Breast epithelium (tissue), 3 donors: Measurements from ENCODE around the gene NDUFAF2.

Experiments used
- POLR2A ChIP-seq: fragments of 450-650 bp; IDR thresholded peaks from one replicate; pipeline ENCODE4 v1.6.1; 2016; ENCODE audit warnings: antibody characterized with exemption, mild to moderate bottlenecking, moderate library complexity
- POLR2AphosphoS5 ChIP-seq, 3 donors: sonication (generic); formaldehyde crosslinking; IDR thresholded peaks; one replicate each; pipeline ENCODE4 v1.6.1; 2017; ENCODE audit warnings: antibody characterized with exemption in 3 of 3
- TF ChIP-seq, protein P1 (sequence below), 3 donors: fragments of 450-650 bp; IDR thresholded peaks; one replicate each; pipeline ENCODE4 v1.5.1; 2016 to 2017; ENCODE audit warnings: antibody characterized with exemption in 3 of 3, mild to moderate bottlenecking in 3 of 3, moderate library complexity in 3 of 3

DNA sequence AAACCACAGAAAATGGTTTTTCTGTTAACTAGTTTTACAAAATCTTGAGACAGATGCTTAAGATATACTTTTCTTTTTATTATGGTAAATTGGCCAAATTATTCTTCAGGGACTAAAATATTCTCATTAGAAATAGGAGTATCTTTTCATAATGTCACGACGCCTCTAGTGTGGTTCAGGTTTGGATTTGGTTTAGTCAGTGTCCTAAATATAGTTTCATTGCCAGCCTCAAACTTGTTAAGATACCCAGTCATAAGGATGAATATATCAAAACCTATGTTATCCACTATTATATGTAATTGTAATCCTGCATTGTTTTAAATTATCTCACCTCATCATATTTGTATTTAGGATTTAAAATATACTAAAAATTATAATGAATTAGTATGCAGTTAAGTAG is 13.7 kb downstream of the NDUFAF2 start:
- TF ChIP-seq POLR2A: no peak
- TF ChIP-seq, protein P1, sequence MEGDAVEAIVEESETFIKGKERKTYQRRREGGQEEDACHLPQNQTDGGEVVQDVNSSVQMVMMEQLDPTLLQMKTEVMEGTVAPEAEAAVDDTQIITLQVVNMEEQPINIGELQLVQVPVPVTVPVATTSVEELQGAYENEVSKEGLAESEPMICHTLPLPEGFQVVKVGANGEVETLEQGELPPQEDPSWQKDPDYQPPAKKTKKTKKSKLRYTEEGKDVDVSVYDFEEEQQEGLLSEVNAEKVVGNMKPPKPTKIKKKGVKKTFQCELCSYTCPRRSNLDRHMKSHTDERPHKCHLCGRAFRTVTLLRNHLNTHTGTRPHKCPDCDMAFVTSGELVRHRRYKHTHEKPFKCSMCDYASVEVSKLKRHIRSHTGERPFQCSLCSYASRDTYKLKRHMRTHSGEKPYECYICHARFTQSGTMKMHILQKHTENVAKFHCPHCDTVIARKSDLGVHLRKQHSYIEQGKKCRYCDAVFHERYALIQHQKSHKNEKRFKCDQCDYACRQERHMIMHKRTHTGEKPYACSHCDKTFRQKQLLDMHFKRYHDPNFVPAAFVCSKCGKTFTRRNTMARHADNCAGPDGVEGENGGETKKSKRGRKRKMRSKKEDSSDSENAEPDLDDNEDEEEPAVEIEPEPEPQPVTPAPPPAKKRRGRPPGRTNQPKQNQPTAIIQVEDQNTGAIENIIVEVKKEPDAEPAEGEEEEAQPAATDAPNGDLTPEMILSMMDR (IDR thresholded peaks at IDR 0.05): no peak
- TF ChIP-seq POLR2AphosphoS5 (IDR thresholded peaks at IDR 0.05): no peak
